ENCODE measurements around the gene AMZ1. TPM values are rescaled to one million over a fixed set of nuclear protein-coding genes. Genes with fewer than 3 reads are reported as not detected.

AMZ1 gene
- total and polyA plus RNA-seq, 2 donors, result 0.05 to 0.07 TPM

GRCh38 chr7:2716488-2716887 is 28.5 kb downstream of the AMZ1 start:
- 89% methylated on average over 11 of the region's 11 CpGs for whole genome bisulfite sequencing
- Histone ChIP-seq H3K27ac (ENCODE audit: low read depth in 1 of 2, low read length in 1 of 2) (no peak overlapping the region), H3K9me3 (ENCODE audit: control insufficient read depth in 2 of 2, insufficient read depth in 1 of 2, low read length in 1 of 2) (peaks cover 0 to 14% of the 10 kb centered on the region in 2 donors), H3K36me3 (ENCODE audit: control insufficient read depth in 2 of 2, insufficient read depth in 2 of 2, low read length in 1 of 2) (no peaks in the 10 kb centered on the region), H3K4me1 (ENCODE audit: control insufficient read depth in 2 of 2, insufficient read depth in 2 of 2, low read length in 2 of 2) (peaks cover 29 to 72% of the 10 kb centered on the region in 2 donors), H3K27me3 (ENCODE audit: control insufficient read depth in 2 of 2, insufficient read depth in 1 of 2, low read length in 1 of 2) (peaks cover 31 to 85% of the 10 kb centered on the region in 2 donors), H3K4me3 (ENCODE audit: low read length in 2 of 2) (no peak overlapping the region)
- DNase-seq (ENCODE audit: low read depth in 6 of 9, low spot score in 9 of 9), result no peak

GRCh38 chr7:2716906-2717292 is 28.9 kb downstream of the AMZ1 start:
- Histone ChIP-seq H3K4me3 (ENCODE audit: low read length in 2 of 2) (no peak overlapping the region), H3K27ac (ENCODE audit: low read depth in 1 of 2, low read length in 1 of 2) (no peak overlapping the region), H3K36me3 (ENCODE audit: control insufficient read depth in 2 of 2, insufficient read depth in 2 of 2, low read length in 1 of 2) (no peaks in the 10 kb centered on the region), H3K4me1 (ENCODE audit: control insufficient read depth in 2 of 2, insufficient read depth in 2 of 2, low read length in 2 of 2) (peaks cover 29 to 72% of the 10 kb centered on the region in 2 donors), H3K27me3 (ENCODE audit: control insufficient read depth in 2 of 2, insufficient read depth in 1 of 2, low read length in 1 of 2) (peaks cover 30 to 84% of the 10 kb centered on the region in 2 donors), H3K9me3 (ENCODE audit: control insufficient read depth in 2 of 2, insufficient read depth in 1 of 2, low read length in 1 of 2) (peaks cover 0 to 14% of the 10 kb centered on the region in 2 donors)
- WGBS, result 82% methylated on average over 20 of the region's 20 CpGs
- DNase-seq (ENCODE audit: low read depth in 6 of 9, low spot score in 9 of 9), result no peak

GRCh38 chr7:2717293-2718261 is 29.6 kb downstream of the AMZ1 start:
- H3K4me3 ChIP-seq (ENCODE audit: low read length in 2 of 2), result no peak overlapping the region
- peaks cover 0 to 14% of the 10 kb centered on the region in 2 donors for H3K9me3 ChIP-seq (ENCODE audit: control insufficient read depth in 2 of 2, insufficient read depth in 1 of 2, low read length in 1 of 2)
- peak in 1 of 9 donors; percentile 57 for DNase-seq (ENCODE audit: low read depth in 6 of 9, low spot score in 9 of 9)
- peaks cover 29 to 73% of the 10 kb centered on the region in 2 donors for H3K4me1 ChIP-seq (ENCODE audit: control insufficient read depth in 2 of 2, insufficient read depth in 2 of 2, low read length in 2 of 2)
- no peaks in the 10 kb centered on the region for H3K36me3 ChIP-seq (ENCODE audit: control insufficient read depth in 2 of 2, insufficient read depth in 2 of 2, low read length in 1 of 2)
- H3K27me3 ChIP-seq (ENCODE audit: control insufficient read depth in 2 of 2, insufficient read depth in 1 of 2, low read length in 1 of 2), result peaks cover 24 to 79% of the 10 kb centered on the region in 2 donors
- WGBS, result 46% methylated on average over 47 of the region's 47 CpGs
- no peak overlapping the region for H3K27ac ChIP-seq (ENCODE audit: low read depth in 1 of 2, low read length in 1 of 2)

- H3K4me3 ChIP-seq (ENCODE audit: low read length in 2 of 2), result no peak overlapping the region
- WGBS, result 82% methylated on average over 34 of the region's 34 CpGs
- peaks cover 29 to 73% of the 10 kb centered on the region in 2 donors for H3K4me1 ChIP-seq (ENCODE audit: control insufficient read depth in 2 of 2, insufficient read depth in 2 of 2, low read length in 2 of 2)
- H3K27ac ChIP-seq (ENCODE audit: low read depth in 1 of 2, low read length in 1 of 2), result no peak overlapping the region
- peaks cover 0 to 14% of the 10 kb centered on the region in 2 donors for H3K9me3 ChIP-seq (ENCODE audit: control insufficient read depth in 2 of 2, insufficient read depth in 1 of 2, low read length in 1 of 2)
- no peak for DNase-seq (ENCODE audit: low read depth in 6 of 9, low spot score in 9 of 9)
- H3K27me3 ChIP-seq (ENCODE audit: control insufficient read depth in 2 of 2, insufficient read depth in 1 of 2, low read length in 1 of 2), result peaks cover 24 to 73% of the 10 kb centered on the region in 2 donors
- H3K36me3 ChIP-seq (ENCODE audit: control insufficient read depth in 2 of 2, insufficient read depth in 2 of 2, low read length in 1 of 2), result no peaks in the 10 kb centered on the region
Measured at GRCh38 chr7:2718296-2718965, 30.4 kb downstream of the AMZ1 start.

- DNase-seq (ENCODE audit: low read depth in 6 of 9, low spot score in 9 of 9), result peak in 5 of 9 donors; percentile 45 to 81 (median 63)
Measured at GRCh38 chr7:2719007-2719406, 31.0 kb downstream of the AMZ1 start.

GRCh38 chr7:2720024-2720423 is 32.0 kb downstream of the AMZ1 start:
- 94% methylated on average over 16 of the region's 16 CpGs for WGBS
- peaks cover 0 to 5% of the 10 kb centered on the region in 2 donors for H3K9me3 ChIP-seq (ENCODE audit: control insufficient read depth in 2 of 2, insufficient read depth in 1 of 2, low read length in 1 of 2)
- H3K27me3 ChIP-seq (ENCODE audit: control insufficient read depth in 2 of 2, insufficient read depth in 1 of 2, low read length in 1 of 2), result peaks cover 26 to 61% of the 10 kb centered on the region in 2 donors
- DNase-seq (ENCODE audit: low read depth in 6 of 9, low spot score in 9 of 9), result no peak
- no peak overlapping the region for H3K4me3 ChIP-seq (ENCODE audit: low read length in 2 of 2)
- H3K27ac ChIP-seq (ENCODE audit: low read depth in 1 of 2, low read length in 1 of 2), result no peak overlapping the region
- H3K4me1 ChIP-seq (ENCODE audit: control insufficient read depth in 2 of 2, insufficient read depth in 2 of 2, low read length in 2 of 2), result peaks cover 23 to 71% of the 10 kb centered on the region in 2 donors
- no peaks in the 10 kb centered on the region for H3K36me3 ChIP-seq (ENCODE audit: control insufficient read depth in 2 of 2, insufficient read depth in 2 of 2, low read length in 1 of 2)

More at GRCh38 chr7:2719007-2719406, 31.0 kb downstream of the AMZ1 start:
- no peak overlapping the region for H3K4me3 ChIP-seq (ENCODE audit: low read length in 2 of 2)
- H3K27me3 ChIP-seq (ENCODE audit: control insufficient read depth in 2 of 2, insufficient read depth in 1 of 2, low read length in 1 of 2), result peaks cover 26 to 67% of the 10 kb centered on the region in 2 donors
- WGBS, result 32% methylated on average over 16 of the region's 16 CpGs
- H3K27ac ChIP-seq (ENCODE audit: low read depth in 1 of 2, low read length in 1 of 2), result no peak overlapping the region
- H3K4me1 ChIP-seq (ENCODE audit: control insufficient read depth in 2 of 2, insufficient read depth in 2 of 2, low read length in 2 of 2), result peaks cover 29 to 71% of the 10 kb centered on the region in 2 donors
- H3K36me3 ChIP-seq (ENCODE audit: control insufficient read depth in 2 of 2, insufficient read depth in 2 of 2, low read length in 1 of 2), result no peaks in the 10 kb centered on the region
- peaks cover 0 to 14% of the 10 kb centered on the region in 2 donors for H3K9me3 ChIP-seq (ENCODE audit: control insufficient read depth in 2 of 2, insufficient read depth in 1 of 2, low read length in 1 of 2)

- Histone ChIP-seq H3K9me3 (ENCODE audit: control insufficient read depth in 2 of 2, insufficient read depth in 1 of 2, low read length in 1 of 2) (peaks cover 0 to 4% of the 10 kb centered on the region in 2 donors), H3K36me3 (ENCODE audit: control insufficient read depth in 2 of 2, insufficient read depth in 2 of 2, low read length in 1 of 2) (no peaks in the 10 kb centered on the region), H3K27me3 (ENCODE audit: control insufficient read depth in 2 of 2, insufficient read depth in 1 of 2, low read length in 1 of 2) (peaks cover 25 to 66% of the 10 kb centered on the region in 2 donors), H3K4me3 (ENCODE audit: low read length in 2 of 2) (no peak overlapping the region), H3K4me1 (ENCODE audit: control insufficient read depth in 2 of 2, insufficient read depth in 2 of 2, low read length in 2 of 2) (peaks cover 5 to 57% of the 10 kb centered on the region in 2 donors), H3K27ac (ENCODE audit: low read depth in 1 of 2, low read length in 1 of 2) (no peak overlapping the region)
- DNase-seq (ENCODE audit: low read depth in 6 of 9, low spot score in 9 of 9), result no peak
- WGBS, result 98% methylated on average over 19 of the region's 19 CpGs
Measured at GRCh38 chr7:2721842-2722241, 33.8 kb downstream of the AMZ1 start.

GRCh38 chr7:2722591-2722990 is 34.6 kb downstream of the AMZ1 start:
- no peaks in the 10 kb centered on the region for H3K36me3 ChIP-seq (ENCODE audit: control insufficient read depth in 2 of 2, insufficient read depth in 2 of 2, low read length in 1 of 2)
- no peak for DNase-seq (ENCODE audit: low read depth in 6 of 9, low spot score in 9 of 9)

More at GRCh38 chr7:2722591-2722990, 34.6 kb downstream of the AMZ1 start:
- Histone ChIP-seq H3K4me1 (ENCODE audit: control insufficient read depth in 2 of 2, insufficient read depth in 2 of 2, low read length in 2 of 2) (peaks cover 0 to 50% of the 10 kb centered on the region in 2 donors), H3K9me3 (ENCODE audit: control insufficient read depth in 2 of 2, insufficient read depth in 1 of 2, low read length in 1 of 2) (peaks cover 0 to 4% of the 10 kb centered on the region in 2 donors), H3K4me3 (ENCODE audit: low read length in 2 of 2) (no peak overlapping the region), H3K27me3 (ENCODE audit: control insufficient read depth in 2 of 2, insufficient read depth in 1 of 2, low read length in 1 of 2) (peaks cover 20 to 59% of the 10 kb centered on the region in 2 donors), H3K27ac (ENCODE audit: low read depth in 1 of 2, low read length in 1 of 2) (no peak overlapping the region)
- WGBS, result 99% methylated on average over 4 of the region's 4 CpGs
